Neuron (in vitro differentiated cells): ENCODE measurements around the gene OR51A7.
"Not testable (repeated sequence)": the region's sequence is repeated elsewhere in the genome, so short reads cannot be mapped to it uniquely, and the experiment has no call there.

Source experiments
- H2AFZ ChIP-seq: one replicate; pipeline ENCODE4 v1.6.1; 2013; ENCODE audit warnings: low read depth, mild to moderate bottlenecking, inconsistent platforms, low read length, moderate library complexity
- H3K27me3 ChIP-seq: one replicate; pipeline ENCODE4 v1.6.1; 2013; ENCODE audit warnings: low read length; ENCODE audit not compliant: insufficient read depth
- H3K36me3 ChIP-seq: one replicate; pipeline ENCODE4 v1.6.1; 2013; ENCODE audit warnings: low read length; ENCODE audit not compliant: insufficient read depth
- H3K4me1 ChIP-seq: one replicate; pipeline ENCODE4 v1.6.1; 2013; ENCODE audit warnings: low read length; ENCODE audit not compliant: insufficient read depth
- H3K4me3 ChIP-seq: 2 replicates; pipeline ENCODE4 v1.5.1; 2013; ENCODE audit warnings: mild to moderate bottlenecking, low read length, moderate library complexity
- H3K9me3 ChIP-seq: one replicate; pipeline ENCODE4 v1.6.1; 2013; ENCODE audit warnings: low read length

The OR51A7 gene

GRCh38 chr11:4903484-4903883 is at the start of gene OR51A7:
OR51A7 (plus strand) TSS chr11:4903783; CDS start chr11:4907370, 3,587 bp downstream.
- H2AFZ ChIP-seq: no peak within 1 kb of the TSS
- no peaks in the 10 kb centered on the region for H3K27me3 ChIP-seq
- H3K4me1 ChIP-seq: no peaks in the 10 kb centered on the region
- H3K36me3 ChIP-seq: no peaks in the 10 kb centered on the region
- no peaks in the 10 kb centered on the region for H3K9me3 ChIP-seq
- no peak within 1 kb of the TSS for H3K4me3 ChIP-seq

GRCh38 chr11:4854286-4854685 is 49.3 kb upstream of the OR51A7 start:
- H3K27me3 ChIP-seq, H3K4me3 ChIP-seq, H2AFZ ChIP-seq, H3K36me3 ChIP-seq, H3K4me1 ChIP-seq, H3K9me3 ChIP-seq: not testable (repeated sequence)

GRCh38 chr11:4862447-4863236 is 40.9 kb upstream of the OR51A7 start:
- H3K36me3 ChIP-seq: no peaks in the 10 kb centered on the region
- H3K4me3 ChIP-seq: no peak overlapping the region
- no peaks in the 10 kb centered on the region for H3K27me3 ChIP-seq
- no peaks in the 10 kb centered on the region for H3K9me3 ChIP-seq
- no peaks in the 10 kb centered on the region for H3K4me1 ChIP-seq
- no peak overlapping the region for H2AFZ ChIP-seq

GRCh38 chr11:4863876-4864275 is 39.7 kb upstream of the OR51A7 start:
- Histone ChIP-seq H3K4me1 (no peaks in the 10 kb centered on the region), H3K9me3 (no peaks in the 10 kb centered on the region), H3K4me3 (no peak overlapping the region), H3K36me3 (no peaks in the 10 kb centered on the region), H3K27me3 (no peaks in the 10 kb centered on the region), H2AFZ (no peak overlapping the region)

GRCh38 chr11:4865855-4866254 is 37.7 kb upstream of the OR51A7 start:
- no peak overlapping the region for H2AFZ ChIP-seq
- no peaks in the 10 kb centered on the region for H3K36me3 ChIP-seq
- H3K4me1 ChIP-seq: no peaks in the 10 kb centered on the region
- no peak overlapping the region for H3K4me3 ChIP-seq
- H3K27me3 ChIP-seq: no peaks in the 10 kb centered on the region
- no peaks in the 10 kb centered on the region for H3K9me3 ChIP-seq

GRCh38 chr11:4881188-4881587 is 22.4 kb upstream of the OR51A7 start:
- Histone ChIP-seq H3K4me3 (no peak overlapping the region), H3K36me3 (no peaks in the 10 kb centered on the region), H3K27me3 (no peaks in the 10 kb centered on the region), H3K9me3 (no peaks in the 10 kb centered on the region), H3K4me1 (no peaks in the 10 kb centered on the region), H2AFZ (no peak overlapping the region)

- Histone ChIP-seq H3K36me3 (no peaks in the 10 kb centered on the region), H3K27me3 (no peaks in the 10 kb centered on the region), H2AFZ (no peak within 1 kb of the TSS), H3K4me3 (no peak within 1 kb of the TSS), H3K4me1 (no peaks in the 10 kb centered on the region), H3K9me3 (no peaks in the 10 kb centered on the region)
Measured at GRCh38 chr11:4881860-4882500, 21.6 kb upstream of the OR51A7 start, which contains the start of gene OR51T1. OR51T1 (plus strand) TSS chr11:4881900; CDS start chr11:4881900, 0 bp downstream.

- no peak overlapping the region for H2AFZ ChIP-seq
- no peaks in the 10 kb centered on the region for H3K4me1 ChIP-seq
- H3K9me3 ChIP-seq: no peaks in the 10 kb centered on the region
- no peak overlapping the region for H3K4me3 ChIP-seq
- H3K36me3 ChIP-seq: no peaks in the 10 kb centered on the region
- H3K27me3 ChIP-seq: no peaks in the 10 kb centered on the region
Measured at GRCh38 chr11:4882543-4882942, 21.0 kb upstream of the OR51A7 start.

GRCh38 chr11:4884361-4884760 is 19.2 kb upstream of the OR51A7 start:
- Histone ChIP-seq H2AFZ (no peak overlapping the region), H3K36me3 (no peaks in the 10 kb centered on the region), H3K4me3 (no peak overlapping the region), H3K9me3 (no peaks in the 10 kb centered on the region), H3K27me3 (no peaks in the 10 kb centered on the region), H3K4me1 (no peaks in the 10 kb centered on the region)

- Histone ChIP-seq H2AFZ (no peak overlapping the region), H3K4me3 (no peak overlapping the region), H3K36me3 (no peaks in the 10 kb centered on the region), H3K4me1 (no peaks in the 10 kb centered on the region), H3K27me3 (no peaks in the 10 kb centered on the region), H3K9me3 (no peaks in the 10 kb centered on the region)
Measured at GRCh38 chr11:4886186-4886585, 17.4 kb upstream of the OR51A7 start.

- no peaks in the 10 kb centered on the region for H3K27me3 ChIP-seq
- H3K4me3 ChIP-seq: no peak overlapping the region
- no peak overlapping the region for H2AFZ ChIP-seq
- H3K9me3 ChIP-seq: no peaks in the 10 kb centered on the region
- no peaks in the 10 kb centered on the region for H3K4me1 ChIP-seq
- H3K36me3 ChIP-seq: no peaks in the 10 kb centered on the region
Measured at GRCh38 chr11:4887591-4887990, 16.0 kb upstream of the OR51A7 start.

GRCh38 chr11:4890279-4890678 is 13.3 kb upstream of the OR51A7 start:
- Histone ChIP-seq H3K9me3 (no peaks in the 10 kb centered on the region), H2AFZ (no peak overlapping the region)

GRCh38 chr11:4891996-4892640 is 11.5 kb upstream of the OR51A7 start:
- no peaks in the 10 kb centered on the region for H3K36me3 ChIP-seq
- H3K27me3 ChIP-seq: no peaks in the 10 kb centered on the region
- no peak overlapping the region for H2AFZ ChIP-seq
- no peaks in the 10 kb centered on the region for H3K4me1 ChIP-seq
- no peaks in the 10 kb centered on the region for H3K9me3 ChIP-seq
- H3K4me3 ChIP-seq: no peak overlapping the region

More at GRCh38 chr11:4890279-4890678, 13.3 kb upstream of the OR51A7 start:
- no peak overlapping the region for H3K4me3 ChIP-seq
- no peaks in the 10 kb centered on the region for H3K27me3 ChIP-seq
- H3K36me3 ChIP-seq: no peaks in the 10 kb centered on the region
- H3K4me1 ChIP-seq: no peaks in the 10 kb centered on the region
